GM20431 (cell line): ENCODE data around the gene MAP2K6.

Source experiments
- in situ Hi-C: fragments of 300-500 bp; cut with MseI, MboI; formaldehyde crosslinking; loops from one replicate; pipeline ENCODE4 v1.15.0; 2020; ENCODE audit warnings: low sequenced_read_pairs; ENCODE audit not compliant: unreplicated experiment

The MAP2K6 gene

DNA sequence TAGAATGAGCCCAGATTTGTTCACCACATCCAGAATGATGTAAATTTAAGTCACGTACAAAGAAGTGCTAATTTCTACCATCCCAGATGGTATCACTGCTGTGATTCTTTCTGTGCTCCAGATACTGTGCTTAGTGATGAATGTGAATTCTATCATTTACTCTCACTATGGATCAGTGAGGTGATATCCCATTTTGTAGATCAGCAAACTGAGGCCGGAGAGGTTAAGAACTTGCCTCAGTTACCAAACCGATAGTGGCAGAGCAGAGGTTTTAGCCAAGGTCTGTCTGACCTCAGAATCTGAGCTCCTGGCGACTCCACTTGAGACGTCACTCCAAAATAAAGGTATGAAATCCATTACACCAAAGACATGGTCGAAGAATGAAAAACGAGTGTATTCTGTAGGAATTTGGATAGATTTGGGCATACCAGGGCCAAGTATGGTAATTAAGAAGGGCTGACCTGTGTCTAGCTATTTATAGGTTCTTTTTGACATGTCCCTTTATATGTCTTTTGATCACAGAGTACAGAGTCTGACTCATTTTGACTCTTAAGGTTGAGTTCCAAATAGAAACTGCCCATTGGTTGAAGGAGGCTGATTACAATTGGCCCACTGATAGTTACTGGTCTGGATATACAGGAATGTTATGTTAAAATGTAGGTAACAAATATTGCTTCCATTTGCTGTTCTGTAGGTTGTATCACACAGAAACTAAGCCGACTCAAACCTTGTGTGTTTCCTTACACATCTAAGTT is 10.0 kb downstream of the MAP2K6 start:
- in situ Hi-C loops, result no loop called here

GRCh38 chr17:69425978-69426377 is 11.5 kb downstream of the MAP2K6 start:
- in situ Hi-C loops, result no loop called here

- in situ Hi-C loops, result no loop called here
These were observed 13.1 kb downstream of the MAP2K6 start for GRCh38 chr17:69427486-69428197.

- in situ Hi-C loops, result no loop called here
These were observed 13.9 kb downstream of the MAP2K6 start for GRCh38 chr17:69428252-69428980.

GRCh38 chr17:69430488-69430887 is 16.0 kb downstream of the MAP2K6 start:
- in situ Hi-C loops, result no loop called here

- in situ Hi-C loops, result no loop called here
These were observed 17.3 kb downstream of the MAP2K6 start for GRCh38 chr17:69431835-69432234.

DNA sequence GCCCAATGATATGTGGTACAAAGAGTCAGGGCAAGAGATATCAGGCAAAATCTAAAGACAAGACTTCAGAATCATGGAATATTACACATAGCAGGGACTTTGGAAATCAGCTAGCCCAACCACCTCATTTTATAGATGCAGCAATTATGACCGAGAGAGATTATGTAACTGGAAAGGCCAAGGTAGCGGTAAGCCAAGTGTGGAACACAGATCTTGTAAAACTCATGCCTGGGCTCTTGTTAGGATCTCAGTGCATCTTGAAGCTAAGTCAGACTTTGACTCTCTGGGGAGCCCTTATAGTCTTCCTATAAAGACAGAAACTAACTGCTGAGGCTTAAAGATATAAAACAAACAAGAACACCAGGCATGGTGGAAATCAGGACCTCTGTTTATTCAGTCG is 18.6 kb downstream of the MAP2K6 start:
- in situ Hi-C loops, result no loop called here

- in situ Hi-C loops, result no loop called here
These were observed 19.7 kb downstream of the MAP2K6 start for GRCh38 chr17:69434164-69434579.

DNA sequence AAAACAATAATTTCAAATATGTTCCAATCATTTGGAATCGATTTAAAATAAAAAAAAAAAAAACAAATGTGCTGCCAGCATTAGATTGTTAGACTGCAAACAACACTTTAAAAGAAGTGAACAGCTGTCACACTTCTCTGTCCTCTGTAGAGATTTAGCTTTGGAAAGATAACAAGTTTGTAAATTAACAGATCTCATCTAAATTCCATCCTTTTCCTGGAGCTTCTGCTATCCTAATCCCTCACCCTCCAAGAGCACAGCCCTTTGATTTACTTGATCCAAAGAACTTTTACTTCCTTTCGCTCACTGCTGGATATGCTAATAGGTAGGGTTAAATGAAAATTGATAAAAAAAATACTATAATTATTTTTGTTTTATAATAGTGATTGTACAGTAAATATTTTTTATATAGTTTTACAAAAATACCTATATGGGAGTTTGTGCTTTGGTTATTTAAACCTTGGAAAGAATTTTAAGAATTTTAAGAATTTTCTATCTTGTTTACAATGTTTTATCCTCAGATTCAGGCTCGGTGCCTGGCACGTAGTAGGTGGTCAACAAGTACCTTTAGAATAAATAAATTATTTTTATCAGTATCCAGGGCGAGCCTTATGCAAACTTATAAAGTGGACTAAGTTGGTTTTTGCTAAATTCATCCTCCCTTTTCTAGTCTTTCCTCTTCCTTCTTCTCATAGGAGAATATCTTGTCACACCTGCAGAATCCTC is 21.6 kb downstream of the MAP2K6 start:
- in situ Hi-C loops, result no loop called here

GRCh38 chr17:69437475-69437874 is 23.0 kb downstream of the MAP2K6 start:
- in situ Hi-C loops, result no loop called here

- in situ Hi-C loops, result no loop called here
These were observed 24.3 kb downstream of the MAP2K6 start for GRCh38 chr17:69438776-69439175.

GRCh38 chr17:69441179-69441578 is 26.7 kb downstream of the MAP2K6 start:
- in situ Hi-C loops, result no loop called here

DNA sequence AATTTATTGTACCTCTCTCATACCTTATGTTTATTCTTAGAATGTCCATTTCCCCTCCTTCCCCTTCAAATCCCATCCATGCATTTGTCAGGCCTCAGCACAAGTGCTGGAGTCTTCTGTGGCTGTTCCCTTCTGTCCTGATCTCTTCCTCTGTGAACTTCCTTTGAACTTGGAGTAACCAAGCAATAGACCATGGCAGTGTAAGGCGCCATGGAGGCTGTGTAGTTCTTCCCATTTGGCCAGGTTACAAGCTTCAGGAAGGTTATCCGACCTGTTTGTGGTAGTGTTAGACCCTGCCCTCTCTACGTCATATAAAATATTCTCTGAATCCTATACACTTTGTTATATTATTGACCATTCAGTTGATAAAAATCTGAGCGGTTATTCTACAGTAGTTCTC is 28.6 kb downstream of the MAP2K6 start:
- in situ Hi-C loops, result no loop called here

GRCh38 chr17:69444023-69444422 is 29.5 kb downstream of the MAP2K6 start:
- in situ Hi-C loops, result no loop called here

GRCh38 chr17:69445132-69445531 is 30.6 kb downstream of the MAP2K6 start:
- in situ Hi-C loops, result no loop called here

DNA sequence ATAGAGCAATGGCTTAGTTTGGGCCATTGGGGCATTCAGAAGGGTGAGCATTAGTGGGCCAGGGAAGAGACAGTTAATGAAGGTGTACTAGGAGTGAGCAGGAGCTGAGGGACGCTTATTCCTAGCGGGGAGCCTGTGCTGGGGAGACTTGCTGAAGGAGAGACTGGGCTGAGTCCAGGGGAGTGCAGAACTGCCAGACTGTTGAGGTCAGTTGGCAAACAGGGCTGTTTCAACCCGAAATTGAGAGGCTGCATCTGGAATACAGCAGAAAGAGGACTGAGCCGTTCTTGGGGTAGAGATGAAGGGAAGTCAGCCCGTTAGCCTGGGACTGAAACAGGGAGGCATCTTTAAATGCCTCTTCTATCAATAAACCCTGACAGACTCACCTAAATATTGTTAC is 33.2 kb downstream of the MAP2K6 start:
- in situ Hi-C loops, result no loop called here

DNA sequence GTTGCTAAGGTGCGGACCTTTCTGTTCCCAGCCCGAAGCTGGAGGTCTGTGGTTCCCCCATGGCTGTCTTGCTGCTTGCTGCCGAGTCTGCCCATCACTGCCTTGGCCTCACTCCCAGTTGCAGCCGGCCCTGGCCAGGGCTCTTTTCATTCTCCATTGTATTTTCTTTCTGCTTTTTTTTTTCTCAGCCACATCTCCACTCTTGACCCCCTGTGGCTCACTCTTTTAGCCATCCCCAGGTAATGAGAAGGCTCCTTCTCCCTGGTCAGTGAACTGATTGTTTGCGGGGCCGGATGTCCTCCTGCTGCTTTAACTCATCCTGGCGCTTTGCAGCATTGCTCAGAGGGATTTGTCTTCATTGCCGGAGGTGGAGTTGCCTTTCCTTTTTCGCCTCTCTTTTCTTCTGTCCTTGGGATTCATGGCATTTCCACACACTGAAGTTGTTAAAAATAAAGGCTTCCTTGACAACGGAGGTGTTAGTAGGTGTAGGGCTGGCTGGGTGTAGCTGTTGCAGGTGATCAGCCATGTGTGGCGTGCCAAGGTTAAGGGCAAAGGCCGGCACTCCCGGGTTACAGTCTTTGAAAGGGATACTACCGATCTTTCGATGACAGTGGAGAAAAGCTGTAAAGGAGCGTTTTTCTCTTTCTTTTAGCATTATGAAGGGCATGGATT is 34.1 kb downstream of the MAP2K6 start:
- in situ Hi-C loops, result no loop called here

GRCh38 chr17:69450131-69450530 is 35.6 kb downstream of the MAP2K6 start:
- in situ Hi-C loops, result no loop called here

GRCh38 chr17:69450918-69451317 is 36.4 kb downstream of the MAP2K6 start:
- in situ Hi-C loops, result no loop called here
